Smooth muscle cell (in vitro differentiated cells): ENCODE data around the gene KANTR. TPM values are rescaled to one million over a fixed set of nuclear protein-coding genes. Genes with fewer than 3 reads are reported as not detected.
A peak's percentile ranks its signal among the peaks of the same experiment; 100 is the strongest.

ENCODE experiments used
- DNase-seq: peaks from one replicate; lab custom pipeline; 2025; ENCODE audit not compliant: unreplicated experiment; lab: John Stamatoyannopoulos, UW
- H2AFZ ChIP-seq: fragments of 200-600 bp; sonication (generic); 2 replicates; pipeline ENCODE4 v1.6.0; 2016; ENCODE audit warnings: antibody characterized with exemption, low read depth, mild to moderate bottlenecking
- H3F3A ChIP-seq: fragments of 200-600 bp; sonication (generic); 2 replicates; pipeline ENCODE4 v1.6.0; 2017; ENCODE audit warnings: antibody characterized with exemption, low read depth
- H3K27ac ChIP-seq: fragments of 200-600 bp; sonication (generic); 2 replicates; pipeline ENCODE4 v1.5.1; 2016; ENCODE audit warnings: low read depth, mild to moderate bottlenecking
- H3K27me3 ChIP-seq: fragments of 200-600 bp; sonication (generic); 2 replicates; pipeline ENCODE4 v1.6.1; 2016; ENCODE audit warnings: low read depth, mild to moderate bottlenecking
- H3K36me3 ChIP-seq: fragments of 200-600 bp; sonication (generic); 2 replicates; pipeline ENCODE4 v1.5.1; 2016; ENCODE audit warnings: low read depth
- H3K4me1 ChIP-seq: fragments of 200-600 bp; sonication (generic); 2 replicates; pipeline ENCODE4 v1.5.1; 2016; ENCODE audit warnings: low read depth
- H3K4me2 ChIP-seq: fragments of 200-600 bp; sonication (generic); 2 replicates; pipeline ENCODE4 v1.6.0; 2016; ENCODE audit warnings: mild to moderate bottlenecking
- H3K4me3 ChIP-seq: fragments of 200-600 bp; sonication (generic); 2 replicates; pipeline ENCODE4 v1.5.1; 2016; ENCODE audit warnings: mild to moderate bottlenecking
- H3K79me2 ChIP-seq: fragments of 200-600 bp; sonication (generic); 2 replicates; pipeline ENCODE4 v1.6.0; 2016; ENCODE audit warnings: low read depth, mild to moderate bottlenecking
- H3K9ac ChIP-seq: fragments of 200-600 bp; sonication (generic); 2 replicates; pipeline ENCODE4 v1.6.0; 2016; ENCODE audit warnings: low read depth
- H3K9me3 ChIP-seq: fragments of 200-600 bp; sonication (generic); replicated peaks from 2 replicates; pipeline ENCODE4 v1.5.1; 2016; ENCODE audit warnings: low read depth
- H4K20me1 ChIP-seq: fragments of 200-600 bp; sonication (generic); 2 replicates; pipeline ENCODE4 v1.6.0; 2016; ENCODE audit warnings: low read depth
- WGBS: methylation state at CpG from one replicate; pipeline ENCODE4 v1.1.7; 2016; ENCODE audit warnings: low lambda C conversion rate; 5-methylcytosine and 5-hydroxymethylcytosine counted together
- polyA plus RNA-seq: library from polyadenylated mRNA; unstranded; fragments of >200 nt; fragmentation: Nextera tagmentation; extraction: Ambion mirVana; gene quantifications from 2 replicates; pipeline ENCODE4 v1.2.1, GENCODE V29; 2016
- total RNA-seq: library from RNA; depleted of rRNA; stranded (reverse); fragments of >200 nt; gene quantifications from 2 replicates; pipeline ENCODE4 v1.2.3, GENCODE V29; 2014
- TF ChIP-seq, protein P1 (sequence below): fragments of 200-600 bp; sonication (generic); IDR thresholded peaks from 2 replicates; pipeline ENCODE4 v1.5.1; 2017; ENCODE audit warnings: borderline replicate concordance, mild to moderate bottlenecking, antibody characterized with exemption; ENCODE audit not compliant: insufficient read depth, poor library complexity, severe bottlenecking

KANTR gene
- total and polyA plus RNA-seq, 2 experiments from 2014 or later = 2.6 to 7.9 TPM

DNA sequence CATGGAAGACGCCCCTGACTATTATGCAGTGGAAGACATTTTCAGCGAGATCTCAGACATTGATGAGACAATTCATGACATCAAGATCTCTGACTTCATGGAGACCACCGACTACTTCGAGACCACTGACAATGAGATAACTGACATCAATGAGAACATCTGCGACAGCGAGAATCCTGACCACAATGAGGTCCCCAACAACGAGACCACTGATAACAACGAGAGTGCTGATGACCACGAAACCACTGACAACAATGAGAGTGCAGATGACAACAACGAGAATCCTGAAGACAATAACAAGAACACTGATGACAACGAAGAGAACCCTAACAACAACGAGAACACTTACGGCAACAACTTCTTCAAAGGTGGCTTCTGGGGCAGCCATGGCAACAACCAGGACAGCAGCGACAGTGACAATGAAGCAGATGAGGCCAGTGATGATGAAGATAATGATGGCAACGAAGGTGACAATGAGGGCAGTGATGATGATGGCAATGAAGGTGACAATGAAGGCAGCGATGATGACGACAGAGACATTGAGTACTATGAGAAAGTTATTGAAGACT is 8.2 kb upstream of the KANTR start:
- Histone ChIP-seq H3K4me3 (no peak overlapping the region), H3K9me3 (no peaks in the 10 kb centered on the region), H3K9ac (no peak overlapping the region), H3K27ac (no peak overlapping the region), H4K20me1 (peaks cover 38% of the 10 kb centered on the region), H3K4me2 (no peak overlapping the region), H3K36me3 (no peaks in the 10 kb centered on the region), H3K27me3 (no peaks in the 10 kb centered on the region), H3K4me1 (no peaks in the 10 kb centered on the region), H3F3A (peaks cover 5% of the 10 kb centered on the region), H3K79me2 (peaks cover 12% of the 10 kb centered on the region), H2AFZ (no peak overlapping the region)
- WGBS = 92% methylated on average over 17 of the region's 17 CpGs
- TF ChIP-seq, protein P1, sequence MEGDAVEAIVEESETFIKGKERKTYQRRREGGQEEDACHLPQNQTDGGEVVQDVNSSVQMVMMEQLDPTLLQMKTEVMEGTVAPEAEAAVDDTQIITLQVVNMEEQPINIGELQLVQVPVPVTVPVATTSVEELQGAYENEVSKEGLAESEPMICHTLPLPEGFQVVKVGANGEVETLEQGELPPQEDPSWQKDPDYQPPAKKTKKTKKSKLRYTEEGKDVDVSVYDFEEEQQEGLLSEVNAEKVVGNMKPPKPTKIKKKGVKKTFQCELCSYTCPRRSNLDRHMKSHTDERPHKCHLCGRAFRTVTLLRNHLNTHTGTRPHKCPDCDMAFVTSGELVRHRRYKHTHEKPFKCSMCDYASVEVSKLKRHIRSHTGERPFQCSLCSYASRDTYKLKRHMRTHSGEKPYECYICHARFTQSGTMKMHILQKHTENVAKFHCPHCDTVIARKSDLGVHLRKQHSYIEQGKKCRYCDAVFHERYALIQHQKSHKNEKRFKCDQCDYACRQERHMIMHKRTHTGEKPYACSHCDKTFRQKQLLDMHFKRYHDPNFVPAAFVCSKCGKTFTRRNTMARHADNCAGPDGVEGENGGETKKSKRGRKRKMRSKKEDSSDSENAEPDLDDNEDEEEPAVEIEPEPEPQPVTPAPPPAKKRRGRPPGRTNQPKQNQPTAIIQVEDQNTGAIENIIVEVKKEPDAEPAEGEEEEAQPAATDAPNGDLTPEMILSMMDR = no peak
- DNase-seq = no peak

- Histone ChIP-seq H4K20me1 (peaks cover 38% of the 10 kb centered on the region), H3K79me2 (peaks cover 12% of the 10 kb centered on the region), H3K27ac (no peak overlapping the region), H3K4me2 (no peak overlapping the region), H3K9ac (no peak overlapping the region), H3K27me3 (no peaks in the 10 kb centered on the region), H2AFZ (no peak overlapping the region), H3K4me1 (no peaks in the 10 kb centered on the region), H3F3A (peaks cover 5% of the 10 kb centered on the region), H3K36me3 (no peaks in the 10 kb centered on the region), H3K9me3 (no peaks in the 10 kb centered on the region), H3K4me3 (no peak overlapping the region)
- 68% methylated on average over 6 of the region's 6 CpGs for WGBS
- TF ChIP-seq, protein P1 = no peak
- DNase-seq = no peak
Measured at GRCh38 chrX:53086464-53086863, 7.5 kb upstream of the KANTR start.

- no peak overlapping the region for H2AFZ ChIP-seq
- DNase-seq = no peak
- no peaks in the 10 kb centered on the region for H3K9me3 ChIP-seq
- peaks cover 12% of the 10 kb centered on the region for H3K79me2 ChIP-seq
- H3K4me1 ChIP-seq = no peaks in the 10 kb centered on the region
- no peak overlapping the region for H3K4me2 ChIP-seq
- H4K20me1 ChIP-seq = peaks cover 37% of the 10 kb centered on the region
- H3K9ac ChIP-seq = no peak overlapping the region
- TF ChIP-seq, protein P1 = no peak
- H3K27ac ChIP-seq = peak overlapping the region; percentile 75
- H3K36me3 ChIP-seq = no peaks in the 10 kb centered on the region
- no peak overlapping the region for H3K4me3 ChIP-seq
- no peaks in the 10 kb centered on the region for H3K27me3 ChIP-seq
- peaks cover 5% of the 10 kb centered on the region for H3F3A ChIP-seq
- WGBS = 64% methylated on average over 3 of the region's 3 CpGs
Measured at GRCh38 chrX:53087388-53087831, 6.5 kb upstream of the KANTR start.
